OCI-LY7 (cell line): Measurements from ENCODE around the gene MED14. TPM values are rescaled to one million over a fixed set of nuclear protein-coding genes. Genes with fewer than 3 reads are reported as not detected.

Source experiments
- BruUV-seq: library from RNA; stranded (reverse); fragments of 400-500 nt; replicated peaks from 2 replicates; lab custom pipeline; 2021; lab: Mats Ljungman, UMichigan
- CTCF ChIA-PET: fragments of 300-600 bp; sonication (Branson Sonifier 250); formaldehyde crosslinking; loops from one replicate; lab custom pipeline; 2022; ENCODE audit warnings: antibody characterized with exemption; ENCODE audit not compliant: unreplicated experiment; lab: Charles Lee
- POLR2A ChIA-PET: fragments of 300-600 bp; sonication (Branson Sonifier 250); formaldehyde crosslinking; loops from one replicate; lab custom pipeline; 2022; ENCODE audit warnings: antibody characterized with exemption; lab: Charles Lee
- DNase-seq: peaks from one replicate; pipeline ENCODE4 v3.0.0-alpha.2; 2015; ENCODE audit warnings: low spot score
- H2AFZ ChIP-seq: fragments of 200-600 bp; sonication (generic), shearing (Covaris generic); 2 replicates; pipeline ENCODE4 v1.6.1; 2014; ENCODE audit warnings: mild to moderate bottlenecking, antibody characterized with exemption, low read length, moderate library complexity
- H3K27ac ChIP-seq: fragments of 200-600 bp; sonication (generic); 2 replicates; pipeline ENCODE4 v1.5.1; 2014; ENCODE audit warnings: mixed run types, low read depth, mild to moderate bottlenecking, moderate library complexity, low read length, inconsistent platforms; ENCODE audit not compliant: poor library complexity, severe bottlenecking
- H3K36me3 ChIP-seq: fragments of 200-600 bp; sonication (generic); 2 replicates; pipeline ENCODE4 v1.6.1; 2014; ENCODE audit warnings: mild to moderate bottlenecking, antibody characterized with exemption, low read length, moderate library complexity, mixed read lengths; ENCODE audit not compliant: insufficient read depth
- H3K4me1 ChIP-seq: fragments of 200-600 bp; sonication (generic); 2 replicates; pipeline ENCODE4 v1.5.1; 2014; ENCODE audit warnings: mild to moderate bottlenecking, low read length; ENCODE audit not compliant: insufficient read depth, poor library complexity, severe bottlenecking
- H3K4me2 ChIP-seq: fragments of 200-600 bp; sonication (generic); 2 replicates; pipeline ENCODE4 v1.6.1; 2014; ENCODE audit warnings: mild to moderate bottlenecking, low read length
- H3K4me3 ChIP-seq: fragments of 200-600 bp; sonication (generic); 2 replicates; pipeline ENCODE4 v1.5.1; 2014; ENCODE audit warnings: mild to moderate bottlenecking, low read depth, low read length; ENCODE audit not compliant: poor library complexity, severe bottlenecking
- H3K79me2 ChIP-seq: fragments of 200-600 bp; sonication (generic); 2 replicates; pipeline ENCODE4 v1.6.1; 2016; ENCODE audit warnings: low read depth, mild to moderate bottlenecking, low read length, moderate library complexity, mixed read lengths; ENCODE audit not compliant: insufficient read depth
- H3K9me2 ChIP-seq: fragments of 200-600 bp; sonication (generic); 2 replicates; pipeline ENCODE4 v1.6.1; 2016; ENCODE audit warnings: mild to moderate bottlenecking, low read length, mixed read lengths; ENCODE audit not compliant: insufficient read depth
- H3K9me3 ChIP-seq: fragments of 200-600 bp; sonication (generic); 2 replicates; pipeline ENCODE4 v1.6.1; 2014; ENCODE audit warnings: mild to moderate bottlenecking, mixed run types, low read length, mixed read lengths
- H4K20me1 ChIP-seq: fragments of 200-600 bp; sonication (generic); 2 replicates; pipeline ENCODE4 v1.6.1; 2014; ENCODE audit warnings: mild to moderate bottlenecking, antibody characterized with exemption, low read length, moderate library complexity, mixed read lengths; ENCODE audit not compliant: insufficient read depth
- EZH2phosphoT487 ChIP-seq: fragments of 200-600 bp; sonication (generic); IDR thresholded peaks from 2 replicates; pipeline ENCODE4 v1.6.1; 2018; ENCODE audit warnings: low read depth, borderline replicate concordance, mild to moderate bottlenecking, mixed run types, antibody characterized with exemption, low read length, moderate library complexity, mixed read lengths
- intact Hi-C: fragments of 100-400 bp; cut with micrococcal nuclease; formaldehyde crosslinking; loops from one replicate; pipeline ENCODE4 v1.10.0; 2022; ENCODE audit not compliant: unreplicated experiment
- total RNA-seq, 2 experiments: library from RNA; depleted of rRNA in 1 of 2; stranded (reverse); fragments of >200 nt in 1 of 2; shearing (Covaris generic) in 1 of 2; gene quantifications; 2 replicates each; pipeline ENCODE4 v1.2.3, GENCODE V29; 2014 to 2022
- TF ChIP-seq, protein P1 (sequence below): fragments of 200-600 bp; sonication (generic); conservative IDR thresholded peaks from 2 replicates; pipeline ENCODE4 v1.5.1; 2014; ENCODE audit warnings: mild to moderate bottlenecking, antibody characterized with exemption, low read length, moderate library complexity, mixed read lengths

Gene MED14
- total RNA-seq, 2 experiments from 2014 or later: 28.1 to 57.0 TPM

DNA sequence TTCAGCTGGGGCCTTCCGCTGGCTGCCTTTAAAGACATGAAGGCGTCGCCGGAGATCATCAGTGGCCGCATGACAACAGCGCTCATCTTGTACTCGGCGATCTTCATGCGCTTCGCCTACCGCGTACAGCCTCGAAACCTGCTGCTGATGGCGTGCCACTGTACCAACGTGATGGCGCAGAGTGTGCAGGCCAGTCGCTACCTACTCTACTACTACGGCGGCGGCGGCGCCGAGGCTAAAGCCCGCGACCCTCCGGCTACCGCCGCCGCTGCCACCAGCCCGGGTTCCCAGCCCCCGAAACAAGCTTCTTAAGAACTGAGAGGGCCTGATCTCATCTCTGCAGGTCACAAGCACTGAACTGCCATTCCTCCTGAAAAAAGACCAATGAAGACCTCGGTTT is 111.7 kb downstream of the MED14 start:
- no peak overlapping the region for H2AFZ ChIP-seq
- POLR2A ChIA-PET: no interaction called here
- no peak overlapping the region for H3K4me2 ChIP-seq
- H3K79me2 ChIP-seq: no peaks in the 10 kb centered on the region
- H3K36me3 ChIP-seq: peaks cover 19% of the 10 kb centered on the region
- no peak overlapping the region for H3K4me3 ChIP-seq
- no TSS peak for BruUV-seq
- H3K9me2 ChIP-seq: no peaks in the 10 kb centered on the region
- H3K4me1 ChIP-seq: no peaks in the 10 kb centered on the region
- CTCF ChIA-PET: no interaction called here
- no peak for DNase-seq
- no peaks in the 10 kb centered on the region for H4K20me1 ChIP-seq
- no peak overlapping the region for H3K27ac ChIP-seq
- no peak for TF ChIP-seq EZH2phosphoT487
- TF ChIP-seq, protein P1, sequence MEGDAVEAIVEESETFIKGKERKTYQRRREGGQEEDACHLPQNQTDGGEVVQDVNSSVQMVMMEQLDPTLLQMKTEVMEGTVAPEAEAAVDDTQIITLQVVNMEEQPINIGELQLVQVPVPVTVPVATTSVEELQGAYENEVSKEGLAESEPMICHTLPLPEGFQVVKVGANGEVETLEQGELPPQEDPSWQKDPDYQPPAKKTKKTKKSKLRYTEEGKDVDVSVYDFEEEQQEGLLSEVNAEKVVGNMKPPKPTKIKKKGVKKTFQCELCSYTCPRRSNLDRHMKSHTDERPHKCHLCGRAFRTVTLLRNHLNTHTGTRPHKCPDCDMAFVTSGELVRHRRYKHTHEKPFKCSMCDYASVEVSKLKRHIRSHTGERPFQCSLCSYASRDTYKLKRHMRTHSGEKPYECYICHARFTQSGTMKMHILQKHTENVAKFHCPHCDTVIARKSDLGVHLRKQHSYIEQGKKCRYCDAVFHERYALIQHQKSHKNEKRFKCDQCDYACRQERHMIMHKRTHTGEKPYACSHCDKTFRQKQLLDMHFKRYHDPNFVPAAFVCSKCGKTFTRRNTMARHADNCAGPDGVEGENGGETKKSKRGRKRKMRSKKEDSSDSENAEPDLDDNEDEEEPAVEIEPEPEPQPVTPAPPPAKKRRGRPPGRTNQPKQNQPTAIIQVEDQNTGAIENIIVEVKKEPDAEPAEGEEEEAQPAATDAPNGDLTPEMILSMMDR: no peak
- intact Hi-C loops: no loop called here
- H3K9me3 ChIP-seq: no peaks in the 10 kb centered on the region

DNA sequence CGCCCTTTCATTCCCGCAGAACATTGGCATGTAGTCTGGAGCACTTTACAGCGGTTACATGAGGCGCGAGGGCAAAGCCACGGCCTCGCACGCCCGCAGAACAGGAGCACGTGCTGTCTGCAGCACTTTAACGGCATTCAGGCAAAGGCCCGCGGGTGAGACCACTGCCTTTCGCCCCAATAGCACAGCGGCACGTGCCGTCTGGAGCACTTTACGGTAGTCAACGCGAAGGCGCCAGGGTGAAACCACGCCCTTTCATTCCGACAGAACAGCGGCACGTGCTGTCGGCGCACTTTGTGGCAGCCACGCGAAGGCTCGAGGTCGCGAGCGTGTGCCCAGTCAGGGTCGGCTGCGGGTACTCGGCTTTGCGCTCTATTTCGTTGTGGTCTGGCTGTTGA is 112.2 kb downstream of the MED14 start, which contains the start of gene MPC1L:
MPC1L (plus strand) TSS at position 290 of the 398 bp plus-strand sequence. CDS start 138 bp downstream, outside the sequence.
- TF ChIP-seq EZH2phosphoT487: no peak
- TF ChIP-seq, protein P1: no peak
- intact Hi-C loops: no loop called here

DNA sequence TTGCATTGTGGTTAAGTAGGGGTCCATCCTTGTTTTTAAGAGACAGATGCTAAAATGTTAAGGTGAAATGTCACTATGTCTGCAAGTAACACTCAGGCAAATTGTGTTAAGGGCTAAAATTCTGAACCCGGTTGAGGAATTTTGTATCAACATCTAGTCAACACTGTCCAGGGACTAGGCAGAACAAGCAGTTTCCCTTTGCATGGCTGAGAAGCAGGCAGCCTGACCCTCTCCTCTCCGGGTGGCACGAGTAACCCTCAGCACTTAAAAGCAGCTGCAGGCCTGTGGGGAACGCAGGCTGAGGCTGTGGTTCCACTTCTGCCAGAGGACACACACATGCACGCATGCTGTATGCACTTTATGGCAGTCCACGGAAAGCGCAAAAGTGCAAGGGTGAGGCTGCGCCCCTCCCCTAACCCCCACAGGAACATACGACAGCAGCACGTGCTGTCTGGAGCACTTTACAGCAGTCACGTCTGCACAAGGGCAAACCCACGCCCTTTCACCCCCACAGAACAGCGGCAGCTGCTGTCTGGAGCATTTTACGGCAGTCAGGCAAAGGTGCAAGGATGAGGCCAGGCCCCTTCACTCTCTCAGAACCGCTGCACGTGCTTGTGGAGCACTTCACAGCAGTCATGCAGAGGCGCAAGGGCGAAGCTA is 112.7 kb downstream of the MED14 start:
- H3K4me2 ChIP-seq: no peak overlapping the region
- BruUV-seq: no TSS peak

More for the DNA sequence above, 112.2 kb downstream of the MED14 start, which contains the start of gene MPC1L:
- no peak within 1 kb of the TSS for H3K27ac ChIP-seq
- POLR2A ChIA-PET: no interaction called here
- no peak within 1 kb of the TSS for H3K4me3 ChIP-seq
- no peak within 1 kb of the TSS for H3K4me2 ChIP-seq
- H2AFZ ChIP-seq: no peak within 1 kb of the TSS
- H3K36me3 ChIP-seq: peaks cover 14% of the 10 kb centered on the region
- CTCF ChIA-PET: no interaction called here
- BruUV-seq: no TSS peak
- DNase-seq: no peak
- H3K9me3 ChIP-seq: no peaks in the 10 kb centered on the region
- H4K20me1 ChIP-seq: no peaks in the 10 kb centered on the region
- H3K79me2 ChIP-seq: no peaks in the 10 kb centered on the region
- no peaks in the 10 kb centered on the region for H3K4me1 ChIP-seq
- no peaks in the 10 kb centered on the region for H3K9me2 ChIP-seq

More for the DNA sequence above, 112.7 kb downstream of the MED14 start:
- H3K27ac ChIP-seq: no peak overlapping the region
- DNase-seq: no peak
- POLR2A ChIA-PET: no interaction called here
- H4K20me1 ChIP-seq: no peaks in the 10 kb centered on the region
- H3K4me1 ChIP-seq: no peaks in the 10 kb centered on the region
- no peaks in the 10 kb centered on the region for H3K79me2 ChIP-seq
- TF ChIP-seq EZH2phosphoT487: no peak
- TF ChIP-seq, protein P1: no peak
- H3K36me3 ChIP-seq: peaks cover 9% of the 10 kb centered on the region; the same call in 1 of the 2 replicates
- no peak overlapping the region for H3K4me3 ChIP-seq
- H2AFZ ChIP-seq: no peak overlapping the region
- CTCF ChIA-PET: no interaction called here
- H3K9me3 ChIP-seq: no peaks in the 10 kb centered on the region
- H3K9me2 ChIP-seq: no peaks in the 10 kb centered on the region
- intact Hi-C loops: no loop called here
